ENCODE data around the gene CLSTN1. TPM values are rescaled to one million over a fixed set of nuclear protein-coding genes. Genes with fewer than 3 reads are reported as not detected.

The CLSTN1 gene
- total and polyA plus RNA-seq, 2 of the 13 experiments (the other 11 are each of a cell fraction or from before 2014, with no cell fraction given) = 19.7 to 29.8 TPM

DNA sequence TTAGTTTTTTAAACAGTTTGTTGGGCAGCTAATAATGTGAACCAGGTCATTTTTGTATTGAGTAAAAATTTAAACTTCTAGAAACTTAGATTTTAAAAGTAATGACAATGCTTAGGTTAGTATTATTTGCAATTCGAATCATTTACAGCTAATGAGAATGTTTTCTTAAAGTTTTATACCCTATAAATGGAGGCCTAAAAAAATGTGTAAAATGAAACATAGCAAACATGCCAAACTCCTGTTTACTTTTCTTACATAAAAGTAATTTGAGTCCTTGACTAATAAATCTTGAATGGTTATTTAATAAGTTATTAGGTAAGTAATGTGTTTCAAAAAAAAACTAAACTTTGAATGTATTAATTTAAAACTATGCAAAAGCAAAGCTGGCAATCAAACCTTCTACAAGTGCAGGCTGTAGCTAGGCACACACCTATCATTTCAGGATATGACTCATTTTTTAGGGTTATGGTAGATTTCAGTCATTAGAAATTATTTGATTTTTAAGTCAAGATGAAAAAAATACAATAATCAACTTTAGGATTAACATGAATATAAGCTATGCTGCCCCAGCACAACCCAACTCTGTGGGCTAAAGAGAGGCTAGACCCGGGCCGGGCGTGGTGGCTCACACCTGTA, 41.5 kb downstream of the CLSTN1 start:
- H4K20me1 ChIP-seq (ENCODE audit: insufficient read depth, low read length) = 0 out of 2 replicates have a peak, but pooled peaks cover 3% of the 10 kb centered on the region
- H3K36me3 ChIP-seq (replicated peaks in 1 of 2; ENCODE audit: control insufficient read depth in 1 of 2, insufficient read depth in 2 of 2, low read length in 2 of 2) = no peaks in the 10 kb centered on the region
- WGBS (ENCODE audit: low lambda C conversion rate) = 99% methylated on average over 4 of the region's 4 CpGs
- H3K27me3 ChIP-seq (ENCODE audit: control insufficient read depth in 1 of 2, insufficient read depth in 2 of 2, low read length in 2 of 2) = no peaks in the 10 kb centered on the region
- TF ChIP-seq, protein P1, sequence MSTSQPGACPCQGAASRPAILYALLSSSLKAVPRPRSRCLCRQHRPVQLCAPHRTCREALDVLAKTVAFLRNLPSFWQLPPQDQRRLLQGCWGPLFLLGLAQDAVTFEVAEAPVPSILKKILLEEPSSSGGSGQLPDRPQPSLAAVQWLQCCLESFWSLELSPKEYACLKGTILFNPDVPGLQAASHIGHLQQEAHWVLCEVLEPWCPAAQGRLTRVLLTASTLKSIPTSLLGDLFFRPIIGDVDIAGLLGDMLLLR (CRISPR knock-in tag; IDR thresholded peaks at IDR 0.05) = no peak
- TF ChIP-seq, protein P2, sequence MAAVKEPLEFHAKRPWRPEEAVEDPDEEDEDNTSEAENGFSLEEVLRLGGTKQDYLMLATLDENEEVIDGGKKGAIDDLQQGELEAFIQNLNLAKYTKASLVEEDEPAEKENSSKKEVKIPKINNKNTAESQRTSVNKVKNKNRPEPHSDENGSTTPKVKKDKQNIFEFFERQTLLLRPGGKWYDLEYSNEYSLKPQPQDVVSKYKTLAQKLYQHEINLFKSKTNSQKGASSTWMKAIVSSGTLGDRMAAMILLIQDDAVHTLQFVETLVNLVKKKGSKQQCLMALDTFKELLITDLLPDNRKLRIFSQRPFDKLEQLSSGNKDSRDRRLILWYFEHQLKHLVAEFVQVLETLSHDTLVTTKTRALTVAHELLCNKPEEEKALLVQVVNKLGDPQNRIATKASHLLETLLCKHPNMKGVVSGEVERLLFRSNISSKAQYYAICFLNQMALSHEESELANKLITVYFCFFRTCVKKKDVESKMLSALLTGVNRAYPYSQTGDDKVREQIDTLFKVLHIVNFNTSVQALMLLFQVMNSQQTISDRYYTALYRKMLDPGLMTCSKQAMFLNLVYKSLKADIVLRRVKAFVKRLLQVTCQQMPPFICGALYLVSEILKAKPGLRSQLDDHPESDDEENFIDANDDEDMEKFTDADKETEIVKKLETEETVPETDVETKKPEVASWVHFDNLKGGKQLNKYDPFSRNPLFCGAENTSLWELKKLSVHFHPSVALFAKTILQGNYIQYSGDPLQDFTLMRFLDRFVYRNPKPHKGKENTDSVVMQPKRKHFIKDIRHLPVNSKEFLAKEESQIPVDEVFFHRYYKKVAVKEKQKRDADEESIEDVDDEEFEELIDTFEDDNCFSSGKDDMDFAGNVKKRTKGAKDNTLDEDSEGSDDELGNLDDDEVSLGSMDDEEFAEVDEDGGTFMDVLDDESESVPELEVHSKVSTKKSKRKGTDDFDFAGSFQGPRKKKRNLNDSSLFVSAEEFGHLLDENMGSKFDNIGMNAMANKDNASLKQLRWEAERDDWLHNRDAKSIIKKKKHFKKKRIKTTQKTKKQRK (IDR thresholded peaks at IDR 0.05; ENCODE audit: low read length) = no peak
- no peak for TF ChIP-seq ZNF552 (CRISPR knock-in tag; IDR thresholded peaks at IDR 0.05; ENCODE audit: borderline replicate concordance)
- no peak for TF ChIP-seq ERF (CRISPR knock-in tag; IDR thresholded peaks at IDR 0.05)
- TF ChIP-seq SRSF9 (IDR thresholded peaks at IDR 0.05; ENCODE audit: borderline replicate concordance, insufficient read depth, low read depth, low read length, poor library complexity, severe bottlenecking) = no peak
- TF ChIP-seq, protein P3, sequence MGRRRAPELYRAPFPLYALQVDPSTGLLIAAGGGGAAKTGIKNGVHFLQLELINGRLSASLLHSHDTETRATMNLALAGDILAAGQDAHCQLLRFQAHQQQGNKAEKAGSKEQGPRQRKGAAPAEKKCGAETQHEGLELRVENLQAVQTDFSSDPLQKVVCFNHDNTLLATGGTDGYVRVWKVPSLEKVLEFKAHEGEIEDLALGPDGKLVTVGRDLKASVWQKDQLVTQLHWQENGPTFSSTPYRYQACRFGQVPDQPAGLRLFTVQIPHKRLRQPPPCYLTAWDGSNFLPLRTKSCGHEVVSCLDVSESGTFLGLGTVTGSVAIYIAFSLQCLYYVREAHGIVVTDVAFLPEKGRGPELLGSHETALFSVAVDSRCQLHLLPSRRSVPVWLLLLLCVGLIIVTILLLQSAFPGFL (CRISPR knock-in tag; IDR thresholded peaks at IDR 0.05) = no peak
- TF ChIP-seq NFYC (CRISPR knock-in tag; IDR thresholded peaks at IDR 0.05) = no peak
- TF ChIP-seq HOXD1 (CRISPR knock-in tag; IDR thresholded peaks at IDR 0.05) = no peak
- H3K4me2 ChIP-seq (ENCODE audit: low read depth, low read length) = no peak overlapping the region
- in situ Hi-C loops (cut with HindIII; ENCODE audit: extremely low pct_ligation_motif_present, low pct_unique_long_range_greater_than_20kb) (no loop called here), intact Hi-C loops (cut with micrococcal nuclease; ENCODE audit: unreplicated experiment) (loop anchor here (5.0 kb wide), 1 partner anchor 45 kb away; no protein-coding TSS in a partner anchor)
- no peak overlapping the region for H3K4me3 ChIP-seq (replicated peaks in 1 of 3; ENCODE audit: insufficient read depth in 1 of 3, low read depth in 2 of 3, low read length in 3 of 3)
- FAIRE-seq (no peak), ATAC-seq (no peak), DNase-seq (ENCODE audit: low spot score) (no peak)
- ChIA-PET CTCF (ENCODE audit: low intra/inter-chr PET ratio, low total read pairs) (no interaction called here), POLR2A (no interaction called here)
- H3K79me2 ChIP-seq (ENCODE audit: insufficient read depth, low read length) = peaks cover 26% of the 10 kb centered on the region
- H2AFZ ChIP-seq (ENCODE audit: low read length) = no peak overlapping the region
- BruUV-seq (replicated peaks) = no TSS peak
- H3K9me3 ChIP-seq (ENCODE audit: low read length) = no peaks in the 10 kb centered on the region
- no peak overlapping the region for H3K27ac ChIP-seq (ENCODE audit: extremely low read length, insufficient read depth, low read length)
- H3K4me1 ChIP-seq (ENCODE audit: insufficient read depth, low read length) = no peaks in the 10 kb centered on the region
- no peak overlapping the region for H3K9ac ChIP-seq (ENCODE audit: insufficient read depth, low read depth, low read length)

All from HepG2 (cell line).